ENCODE measurements around the gene PTPRQ.
"Not testable (repeated sequence)": the region's sequence is repeated elsewhere in the genome, so short reads cannot be mapped to it uniquely, and the experiment has no call there.

PTPRQ gene

DNA sequence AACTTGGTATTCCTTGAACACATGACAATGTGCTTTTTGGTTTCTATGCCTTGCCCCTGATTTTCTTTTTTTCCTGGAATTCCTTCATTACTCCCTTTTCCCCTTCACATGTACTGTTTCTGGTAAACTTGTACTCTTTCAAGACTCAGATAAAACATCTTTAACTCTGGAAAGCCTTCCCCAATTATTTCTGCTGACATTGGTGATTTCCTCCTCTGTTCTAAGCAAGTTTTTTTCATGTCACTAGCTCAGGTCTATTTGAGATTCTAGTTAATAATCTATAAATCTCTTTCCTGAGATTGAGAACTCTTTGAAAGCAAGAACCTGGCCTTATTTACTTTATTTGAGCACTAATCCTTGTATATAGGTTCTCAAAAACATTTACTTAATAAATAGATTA is 24.0 kb upstream of the PTPRQ start:
- Histone ChIP-seq H3K27ac (ENCODE audit: low read depth, low read length) (no peak overlapping the region), H3K4me3 (ENCODE audit: low read length) (no peak overlapping the region), H3K9me3 (ENCODE audit: insufficient read depth, low read depth, low read length) (no peaks in the 10 kb centered on the region), H3K4me1 (ENCODE audit: insufficient read depth, low read length) (no peaks in the 10 kb centered on the region), H3K9ac (ENCODE audit: low read depth, low read length) (no peak overlapping the region), H3K27me3 (ENCODE audit: insufficient read depth, low read length) (no peaks in the 10 kb centered on the region), H3K36me3 (ENCODE audit: insufficient read depth, low read length) (no peaks in the 10 kb centered on the region)

DNA sequence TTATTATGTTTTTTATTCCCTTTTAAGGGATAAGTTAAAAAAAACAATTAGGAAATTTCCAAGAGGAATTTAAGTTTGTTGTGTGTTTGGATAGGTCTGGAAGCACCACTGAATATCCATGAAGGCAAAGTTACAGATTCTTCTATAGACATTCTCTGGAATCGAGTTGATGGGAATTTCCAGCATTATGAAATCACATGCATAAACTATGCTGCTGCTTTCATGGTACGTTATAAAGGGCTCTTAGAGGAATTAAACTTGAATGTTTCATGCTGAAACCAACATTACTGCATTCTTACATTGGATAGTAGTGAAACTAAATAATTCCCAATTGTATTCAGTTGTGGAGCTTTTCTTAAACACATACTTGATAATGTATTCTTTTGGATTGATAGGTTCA is 21.5 kb upstream of the PTPRQ start:
- Histone ChIP-seq H3K27ac (ENCODE audit: low read depth, low read length) (no peak overlapping the region), H3K9me3 (ENCODE audit: insufficient read depth, low read depth, low read length) (no peaks in the 10 kb centered on the region), H3K4me1 (ENCODE audit: insufficient read depth, low read length) (no peaks in the 10 kb centered on the region), H3K4me3 (ENCODE audit: low read length) (no peak overlapping the region), H3K36me3 (ENCODE audit: insufficient read depth, low read length) (no peaks in the 10 kb centered on the region), H3K9ac (ENCODE audit: low read depth, low read length) (no peak overlapping the region), H3K27me3 (ENCODE audit: insufficient read depth, low read length) (no peaks in the 10 kb centered on the region)
- 100% methylated on average over 1 of the region's 2 CpGs for WGBS

- 91% methylated on average over 2 of the region's 2 CpGs for WGBS
- Histone ChIP-seq H3K9me3 (ENCODE audit: insufficient read depth, low read depth, low read length) (no peaks in the 10 kb centered on the region), H3K4me1 (ENCODE audit: insufficient read depth, low read length) (no peaks in the 10 kb centered on the region), H3K4me3 (ENCODE audit: low read length) (no peak overlapping the region), H3K27me3 (ENCODE audit: insufficient read depth, low read length) (no peaks in the 10 kb centered on the region), H3K27ac (ENCODE audit: low read depth, low read length) (no peak overlapping the region), H3K36me3 (ENCODE audit: insufficient read depth, low read length) (no peaks in the 10 kb centered on the region), H3K9ac (ENCODE audit: low read depth, low read length) (no peak overlapping the region)
Measured at GRCh38 chr12:80432061-80432460, 12.0 kb upstream of the PTPRQ start.

GRCh38 chr12:80441921-80442320 is 2.1 kb upstream of the PTPRQ start:
- Histone ChIP-seq H3K4me1 (ENCODE audit: insufficient read depth, low read length) (no peaks in the 10 kb centered on the region), H3K27ac (ENCODE audit: low read depth, low read length) (no peak overlapping the region), H3K9me3 (ENCODE audit: insufficient read depth, low read depth, low read length) (no peaks in the 10 kb centered on the region)

DNA sequence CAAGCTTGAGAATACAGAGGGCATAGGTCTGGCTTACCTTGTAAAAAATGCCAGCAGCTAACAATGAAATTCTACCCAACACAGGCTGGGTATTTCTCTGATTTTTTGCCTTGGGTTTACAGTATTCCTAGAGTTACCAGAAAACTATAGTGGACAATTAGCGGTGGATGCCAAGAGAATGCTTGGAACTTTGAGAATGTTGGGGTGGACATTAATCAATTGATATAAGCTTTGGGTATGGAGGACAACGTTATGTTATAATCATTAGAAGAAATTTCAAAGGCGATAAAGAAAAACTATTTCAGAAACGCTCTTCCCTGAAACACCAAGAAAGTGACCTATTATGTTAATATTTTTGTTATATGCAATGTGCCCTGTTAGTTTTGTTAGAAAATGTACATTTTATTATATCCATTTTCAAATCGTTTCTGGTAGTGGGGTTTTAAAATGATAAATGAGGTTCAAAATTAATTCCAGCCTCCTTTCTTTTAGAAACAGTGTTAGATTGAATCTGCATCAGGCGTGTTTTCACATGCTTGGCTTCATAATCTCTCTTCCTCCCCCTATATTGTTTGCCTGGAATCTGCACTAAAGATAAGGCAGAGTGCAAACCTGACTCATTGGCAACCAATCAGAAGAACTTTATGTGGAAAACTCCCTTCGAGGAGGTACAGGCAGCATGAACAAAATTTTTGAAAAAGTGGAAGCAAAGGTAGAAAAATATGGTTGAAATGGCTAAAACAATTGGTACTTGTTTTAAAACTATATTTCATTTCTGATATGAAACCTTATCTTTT is 1.4 kb upstream of the PTPRQ start:
- Histone ChIP-seq H3K27me3 (ENCODE audit: insufficient read depth, low read length) (no peaks in the 10 kb centered on the region), H3K36me3 (ENCODE audit: insufficient read depth, low read length) (no peaks in the 10 kb centered on the region), H3K4me3 (ENCODE audit: low read length) (no peak overlapping the region), H3K27ac (ENCODE audit: low read depth, low read length) (no peak overlapping the region), H3K9ac (ENCODE audit: low read depth, low read length) (no peak overlapping the region), H3K4me1 (ENCODE audit: insufficient read depth, low read length) (no peaks in the 10 kb centered on the region), H3K9me3 (ENCODE audit: insufficient read depth, low read depth, low read length) (no peaks in the 10 kb centered on the region)
- WGBS, result 89% methylated on average over 6 of the region's 7 CpGs

More at GRCh38 chr12:80441921-80442320, 2.1 kb upstream of the PTPRQ start:
- no peak overlapping the region for H3K4me3 ChIP-seq (ENCODE audit: low read length)
- H3K27me3 ChIP-seq (ENCODE audit: insufficient read depth, low read length), result no peaks in the 10 kb centered on the region
- H3K9ac ChIP-seq (ENCODE audit: low read depth, low read length), result no peak overlapping the region
- no peaks in the 10 kb centered on the region for H3K36me3 ChIP-seq (ENCODE audit: insufficient read depth, low read length)

- no peaks in the 10 kb centered on the region for H3K27me3 ChIP-seq (ENCODE audit: insufficient read depth, low read length)
- no peak overlapping the region for H3K4me3 ChIP-seq (ENCODE audit: low read length)
- H3K4me1 ChIP-seq (ENCODE audit: insufficient read depth, low read length), result no peaks in the 10 kb centered on the region
- 91% methylated on average over 1 of the region's 5 CpGs for WGBS
- H3K9me3 ChIP-seq (ENCODE audit: insufficient read depth, low read depth, low read length), result no peaks in the 10 kb centered on the region
- H3K27ac ChIP-seq (ENCODE audit: low read depth, low read length), result no peak overlapping the region
- H3K9ac ChIP-seq (ENCODE audit: low read depth, low read length), result no peak overlapping the region
- no peaks in the 10 kb centered on the region for H3K36me3 ChIP-seq (ENCODE audit: insufficient read depth, low read length)
Measured at GRCh38 chr12:80445083-80445793, 1.2 kb downstream of the PTPRQ start.

GRCh38 chr12:80456513-80456912 is 12.5 kb downstream of the PTPRQ start:
- H3K9me3 ChIP-seq (ENCODE audit: insufficient read depth, low read depth, low read length), result peaks cover 12% of the 10 kb centered on the region
- no peaks in the 10 kb centered on the region for H3K27me3 ChIP-seq (ENCODE audit: insufficient read depth, low read length)
- H3K36me3 ChIP-seq (ENCODE audit: insufficient read depth, low read length), result no peaks in the 10 kb centered on the region
- no CpG with 5 or more reads among the region's 1 CpG for WGBS
- H3K9ac ChIP-seq (ENCODE audit: low read depth, low read length), result no peak overlapping the region
- no peak overlapping the region for H3K4me3 ChIP-seq (ENCODE audit: low read length)
- no peak overlapping the region for H3K27ac ChIP-seq (ENCODE audit: low read depth, low read length)
- H3K4me1 ChIP-seq (ENCODE audit: insufficient read depth, low read length), result no peaks in the 10 kb centered on the region

DNA sequence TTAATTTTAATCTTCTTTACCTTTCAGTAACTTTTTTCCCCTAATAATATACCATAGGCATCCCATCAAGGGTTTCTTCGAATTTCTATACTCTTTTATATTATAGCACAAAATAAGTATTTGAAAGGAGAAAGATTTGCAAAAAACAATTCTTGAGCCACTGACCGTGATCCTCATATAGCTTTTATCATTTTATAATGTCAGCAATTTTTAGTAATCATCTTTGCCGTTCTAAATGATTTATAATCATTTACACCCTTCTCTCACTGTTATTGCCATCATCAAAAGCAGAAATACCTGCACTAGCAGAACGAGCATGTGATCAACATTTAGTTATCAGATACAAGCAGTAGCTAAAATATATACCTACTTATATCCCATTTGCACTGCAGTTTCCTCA is 16.9 kb downstream of the PTPRQ start:
- H3K4me1 ChIP-seq (ENCODE audit: insufficient read depth, low read length), result no peaks in the 10 kb centered on the region
- H3K27me3 ChIP-seq (ENCODE audit: insufficient read depth, low read length), result no peaks in the 10 kb centered on the region
- no peak overlapping the region for H3K9ac ChIP-seq (ENCODE audit: low read depth, low read length)
- H3K36me3 ChIP-seq (ENCODE audit: insufficient read depth, low read length), result no peaks in the 10 kb centered on the region
- no peak overlapping the region for H3K27ac ChIP-seq (ENCODE audit: low read depth, low read length)
- 0 out of 2 replicates have a peak, but pooled peaks cover 6% of the 10 kb centered on the region for H3K9me3 ChIP-seq (ENCODE audit: insufficient read depth, low read depth, low read length)
- WGBS, result 95% methylated on average over 3 of the region's 4 CpGs
- no peak overlapping the region for H3K4me3 ChIP-seq (ENCODE audit: low read length)

- H3K4me3 ChIP-seq (ENCODE audit: low read length), result not testable (repeated sequence)
Measured at GRCh38 chr12:80461851-80462250, 17.8 kb downstream of the PTPRQ start.

GRCh38 chr12:80469681-80470080 is 25.6 kb downstream of the PTPRQ start:
- Histone ChIP-seq H3K9ac (ENCODE audit: low read depth, low read length) (no peak overlapping the region), H3K27me3 (ENCODE audit: insufficient read depth, low read length) (no peaks in the 10 kb centered on the region), H3K4me1 (ENCODE audit: insufficient read depth, low read length) (peaks cover 15% of the 10 kb centered on the region; the same call in 1 of the 2 replicates), H3K9me3 (ENCODE audit: insufficient read depth, low read depth, low read length) (no peaks in the 10 kb centered on the region), H3K27ac (ENCODE audit: low read depth, low read length) (no peak overlapping the region), H3K36me3 (ENCODE audit: insufficient read depth, low read length) (no peaks in the 10 kb centered on the region), H3K4me3 (ENCODE audit: low read length) (no peak overlapping the region)
- 97% methylated on average over 1 of the region's 1 CpG for WGBS

More at GRCh38 chr12:80461851-80462250, 17.8 kb downstream of the PTPRQ start:
- H3K4me1 ChIP-seq (ENCODE audit: insufficient read depth, low read length); H3K27ac ChIP-seq (ENCODE audit: low read depth, low read length); H3K9ac ChIP-seq (ENCODE audit: low read depth, low read length); H3K9me3 ChIP-seq (ENCODE audit: insufficient read depth, low read depth, low read length); H3K36me3 ChIP-seq (ENCODE audit: insufficient read depth, low read length); H3K27me3 ChIP-seq (ENCODE audit: insufficient read depth, low read length): not testable (repeated sequence)
- 92% methylated on average over 18 of the region's 18 CpGs for WGBS

GRCh38 chr12:80470403-80470802 is 26.4 kb downstream of the PTPRQ start:
- Histone ChIP-seq H3K9ac (ENCODE audit: low read depth, low read length) (no peak overlapping the region), H3K27ac (ENCODE audit: low read depth, low read length) (no peak overlapping the region), H3K4me3 (ENCODE audit: low read length) (no peak overlapping the region), H3K9me3 (ENCODE audit: insufficient read depth, low read depth, low read length) (no peaks in the 10 kb centered on the region), H3K27me3 (ENCODE audit: insufficient read depth, low read length) (no peaks in the 10 kb centered on the region), H3K4me1 (ENCODE audit: insufficient read depth, low read length) (peaks cover 15% of the 10 kb centered on the region; the same call in 1 of the 2 replicates), H3K36me3 (ENCODE audit: insufficient read depth, low read length) (no peaks in the 10 kb centered on the region)
- WGBS, result 44% methylated on average over 1 of the region's 1 CpG
